GM21576 (cell line): ENCODE measurements around the gene FHIT.
"Not testable (repeated sequence)": the region's sequence is repeated elsewhere in the genome, so short reads cannot be mapped to it uniquely, and the experiment has no call there.

Source experiments
- ATAC-seq: cut with Tn5 transposase; IDR thresholded peaks from one replicate; pipeline ENCODE4 v1.9.1; 2021; ENCODE audit warnings: mild to moderate bottlenecking, moderate library complexity; ENCODE audit not compliant: unreplicated experiment

FHIT gene

GRCh38 chr3:59831394-59831793 is 1419.9 kb downstream of the FHIT start:
- no peak for ATAC-seq

GRCh38 chr3:59829527-59829926 is 1421.7 kb downstream of the FHIT start:
- no peak for ATAC-seq

- ATAC-seq: no peak
Observed at GRCh38 chr3:59824876-59825275, 1426.4 kb downstream of the FHIT start.

- no peak for ATAC-seq
Observed at GRCh38 chr3:59821274-59821673, 1430.0 kb downstream of the FHIT start.

- no peak for ATAC-seq
Observed at GRCh38 chr3:59820352-59820934, 1430.8 kb downstream of the FHIT start.

- no peak for ATAC-seq
Observed at GRCh38 chr3:59818919-59819300, 1432.3 kb downstream of the FHIT start.

- ATAC-seq: no peak
Observed at GRCh38 chr3:59818033-59818918, 1433.0 kb downstream of the FHIT start.

GRCh38 chr3:59817511-59817910 is 1433.7 kb downstream of the FHIT start:
- no peak for ATAC-seq

- no peak for ATAC-seq
Observed at GRCh38 chr3:59816312-59816711, 1434.9 kb downstream of the FHIT start.

- ATAC-seq: no peak
Observed at GRCh38 chr3:59813148-59813538, 1438.1 kb downstream of the FHIT start.

GRCh38 chr3:59812237-59813147 is 1438.8 kb downstream of the FHIT start:
- ATAC-seq: no peak

GRCh38 chr3:59811160-59811559 is 1440.1 kb downstream of the FHIT start:
- no peak for ATAC-seq

- ATAC-seq: no peak
Observed at GRCh38 chr3:59810606-59811005, 1440.6 kb downstream of the FHIT start.

GRCh38 chr3:59809710-59810444 is 1441.4 kb downstream of the FHIT start:
- ATAC-seq: no peak

- ATAC-seq: no peak
Observed at GRCh38 chr3:59809016-59809415, 1442.2 kb downstream of the FHIT start.

- no peak for ATAC-seq
Observed at GRCh38 chr3:59808446-59808845, 1442.8 kb downstream of the FHIT start.

- ATAC-seq: no peak
Observed at GRCh38 chr3:59803268-59803667, 1448.0 kb downstream of the FHIT start.

GRCh38 chr3:59802453-59802852 is 1448.8 kb downstream of the FHIT start:
- ATAC-seq: not testable (repeated sequence)

GRCh38 chr3:59802045-59802444 is 1449.2 kb downstream of the FHIT start:
- ATAC-seq: no peak

GRCh38 chr3:59800481-59800880 is 1450.8 kb downstream of the FHIT start:
- ATAC-seq: no peak
